K562 (cell line): ENCODE data around the gene MKS1. TPM values are rescaled to one million over a fixed set of nuclear protein-coding genes. Genes with fewer than 3 reads are reported as not detected.

Experiments
- ATAC-seq: fragments of 200-7000 bp; cut with Tn5 transposase; 3 replicates; pipeline ENCODE4 v1.9.1; 2020; ENCODE audit warnings: moderate library complexity
- BruUV-seq: library from RNA; stranded (reverse); fragments of 400-500 nt; replicated peaks from 2 replicates; lab custom pipeline; 2021; lab: Mats Ljungman, UMichigan
- CTCF ChIA-PET: fragments of 300-600 bp; formaldehyde crosslinking; extraction: SDS; loops from one replicate; lab custom pipeline; 2021; ENCODE audit warnings: low intra/inter-chr PET ratio; lab: Yijun Ruan, JAX
- POLR2A ChIA-PET: fragments of 300-600, 350-650 bp; sonication (Branson Sonifier 250); formaldehyde crosslinking; extraction: SDS; loops from one replicate; lab custom pipeline; 2021; ENCODE audit warnings: antibody characterized with exemption, inconsistent platforms; lab: Yijun Ruan, JAX
- DNase-seq, 4 experiments: peaks; one replicate each; pipeline versions ENCODE4 v3.0.0 to v3.0.0-alpha.2; 2011 to 2018; ENCODE audit warnings: low spot score in 3 of 4, mixed read lengths in 3 of 4; ENCODE audit errors: extremely low read depth in 1 of 4
- FAIRE-seq: peaks from 2 replicates; lab custom pipeline; 2011; peaks lifted over from hg19 to GRCh38; lab: Jason Lieb, UNC
- H2AFZ ChIP-seq: 2 replicates; pipeline ENCODE4 v1.6.0; 2011; ENCODE audit warnings: low read depth, low read length, control low read depth, inconsistent platforms
- H3K27ac ChIP-seq: fragments of 200-600 bp; 3 replicates; pipeline ENCODE4 v1.8.0; 2011; ENCODE audit warnings: low read depth, mild to moderate bottlenecking, control low read depth, inconsistent platforms, low read length, moderate library complexity, mixed read lengths; ENCODE audit errors: extremely low read depth
- H3K27me3 ChIP-seq, 2 experiments: fragments of 300-600 bp in 1 of 2; 2 replicates in 1 of 2; 3 replicates in 1 of 2; pipeline versions ENCODE4 v1.6.0 to v1.8.0; 2011; ENCODE audit warnings: inconsistent platforms in 2 of 2, low read length in 2 of 2, mild to moderate bottlenecking in 1 of 2, mixed read lengths in 1 of 2, moderate library complexity in 1 of 2; ENCODE audit not compliant: control insufficient read depth in 2 of 2, insufficient read depth in 2 of 2
- H3K36me3 ChIP-seq: fragments of 300-600 bp; 3 replicates; pipeline ENCODE4 v1.8.0; 2011; ENCODE audit warnings: mild to moderate bottlenecking, low read length, inconsistent platforms; ENCODE audit not compliant: control insufficient read depth, insufficient read depth
- H3K4me1 ChIP-seq, 2 experiments: fragments of 200-600 bp in 1 of 2; replicated peaks in 1 of 2; 2 replicates in 1 of 2; 3 replicates in 1 of 2; pipeline versions ENCODE4 v1.5.1 to v1.8.0; 2011; ENCODE audit warnings: inconsistent platforms in 2 of 2, low read length in 2 of 2, mild to moderate bottlenecking in 1 of 2, mixed read lengths in 1 of 2, moderate library complexity in 1 of 2; ENCODE audit not compliant: control insufficient read depth in 2 of 2, insufficient read depth in 2 of 2
- H3K4me2 ChIP-seq: 2 replicates; pipeline ENCODE4 v1.6.1; 2011; ENCODE audit warnings: low read length, control low read depth, inconsistent platforms, mixed read lengths; ENCODE audit not compliant: insufficient read depth
- H3K4me3 ChIP-seq: fragments of 200-600 bp; sonication (generic), shearing (Covaris generic); 2 replicates; pipeline ENCODE4 v1.5.1; 2016; ENCODE audit warnings: control low read depth, inconsistent platforms
- H3K79me2 ChIP-seq: fragments of 200-600 bp; 3 replicates; pipeline ENCODE4 v1.8.0; 2011; ENCODE audit warnings: low read length, inconsistent platforms; ENCODE audit not compliant: control insufficient read depth, insufficient read depth
- H3K9ac ChIP-seq, 2 experiments: 2 replicates each; pipeline versions ENCODE4 v1.6.0 to v1.6.1; 2011; ENCODE audit warnings: low read depth in 2 of 2, low read length in 2 of 2, control low read depth in 1 of 2, inconsistent platforms in 1 of 2, mild to moderate bottlenecking in 1 of 2, mixed read lengths in 1 of 2; ENCODE audit not compliant: insufficient read depth in 1 of 2
- H3K9me1 ChIP-seq: one replicate; pipeline ENCODE4 v1.6.0; 2011; ENCODE audit warnings: inconsistent platforms, mild to moderate bottlenecking, low read length, moderate library complexity; ENCODE audit not compliant: control insufficient read depth, insufficient read depth
- H3K9me3 ChIP-seq: replicated peaks from 2 replicates; pipeline ENCODE4 v1.5.1; 2011; ENCODE audit warnings: low read depth, low read length, inconsistent platforms; ENCODE audit not compliant: control insufficient read depth, insufficient read depth
- H4K20me1 ChIP-seq: replicated peaks from 2 replicates; pipeline ENCODE4 v1.6.1; 2011; ENCODE audit warnings: low read length, inconsistent platforms, mixed read lengths; ENCODE audit not compliant: control insufficient read depth, insufficient read depth
- BRCA1 ChIP-seq, 2 experiments: fragments of 450-650 bp in 1 of 2; sonication (generic) in 1 of 2; formaldehyde crosslinking in 1 of 2; IDR thresholded peaks; 2 replicates each; pipeline versions ENCODE4 v1.5.0 to v1.6.1; 2017 to 2020; ENCODE audit warnings: mild to moderate bottlenecking in 1 of 2, missing genetic modification reagents in 1 of 2
- JUNB ChIP-seq: fragments of 450-650 bp; formaldehyde crosslinking; conservative IDR thresholded peaks from 2 replicates; pipeline ENCODE4 v1.4.0; 2020; ENCODE audit warnings: mild to moderate bottlenecking
- RUNX1 ChIP-seq: sonication (generic); IDR thresholded peaks from 2 replicates; pipeline ENCODE4 v1.6.1; 2016; ENCODE audit warnings: antibody characterized with exemption, low read depth
- TCFL5 ChIP-seq: fragments of 250-450 bp; sonication (Bioruptor Pico); conservative IDR thresholded peaks from 2 replicates; pipeline ENCODE4 v1.6.1; 2021; ENCODE audit warnings: mild to moderate bottlenecking, moderate library complexity, matching md5 sums
- WGBS: fragments of 100-300 bp; shearing (Covaris generic); methylation state at CpG from one replicate; pipeline ENCODE4 v1.1.6; 2016; ENCODE audit warnings: low coverage, mixed read lengths; ENCODE audit not compliant: insufficient coverage; ENCODE audit errors: missing lambda C conversion rate; 5-methylcytosine and 5-hydroxymethylcytosine counted together
- in situ Hi-C: fragments of 300-500 bp; cut with MboI; formaldehyde crosslinking; loops from 4 replicates; pipeline ENCODE4 v1.15.0; 2018; ENCODE audit warnings: inconsistent platforms, mixed read lengths
- intact Hi-C: fragments of 100-400 bp; cut with micrococcal nuclease; formaldehyde crosslinking; loops from 2 replicates; pipeline ENCODE4 v1.14.2; 2022
- polyA plus RNA-seq, 8 experiments: library from polyadenylated mRNA; depleted of rRNA in 4 of 8; stranded (reverse) in 5 of 8; unstranded in 3 of 8; fragments of >200 nt; fragmentation: Nextera tagmentation in 2 of 8; fragmentation: Illumina TruSeq in 1 of 8; extraction: Ambion mirVana in 2 of 8; extraction: Trizol in 1 of 8; gene quantifications; 2 replicates each; pipeline versions ENCODE4 v1.2.1 to v1.2.3, GENCODE V29; 2011 to 2014; ENCODE audit warnings: inconsistent platforms in 1 of 8, missing spikeins in 1 of 8
- total RNA-seq, 7 experiments: library from RNA; depleted of rRNA in 6 of 7; stranded (reverse); fragments of >200 nt in 6 of 7; fragmentation: Illumina TruSeq in 2 of 7; extraction: Trizol in 2 of 7; gene quantifications; 2 replicates each; pipeline versions ENCODE4 v1.2.1 to v1.2.3, GENCODE V29; 2011 to 2021; ENCODE audit warnings: low replicate concordance in 1 of 7
- TF ChIP-seq, protein P1 (sequence below): fragments of 450-650 bp; IDR thresholded peaks from 2 replicates; pipeline ENCODE4 v1.6.1; 2018; ENCODE audit not compliant: partially characterized antibody

Gene MKS1
- total and polyA plus RNA-seq, 9 of the 15 experiments (the other 6 are each of a cell fraction or from before 2014, with no cell fraction given) = 16.3 to 31.0 (median 25.9) TPM

DNA sequence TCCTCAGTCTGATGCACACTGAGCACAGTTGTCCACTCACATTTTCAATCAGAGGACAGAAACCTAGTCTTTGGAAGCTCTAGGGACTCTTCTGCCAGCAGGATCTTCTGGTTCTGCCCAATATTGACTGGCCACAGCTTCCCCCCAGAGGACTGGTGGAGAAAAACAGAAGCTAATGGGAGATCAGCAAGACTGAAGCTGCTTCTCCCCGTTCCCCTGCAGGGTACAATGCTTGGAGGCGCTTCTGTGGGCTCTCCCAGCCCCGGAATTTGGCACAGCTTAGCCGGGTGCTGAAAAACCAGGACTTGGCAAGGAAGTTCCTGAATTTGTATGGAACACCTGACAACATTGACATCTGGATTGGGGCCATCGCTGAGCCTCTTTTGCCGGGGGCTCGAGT, 16.2 kb downstream of the MKS1 start:
- H3K9me3 ChIP-seq = no peaks in the 10 kb centered on the region
- in situ Hi-C loops = no loop called here
- POLR2A ChIA-PET = interaction anchor here (0.7 to 1.7 kb wide), 2 partner anchors 13 to 415 kb away, joined by 3 to 9 read pairs; no protein-coding TSS in a partner anchor
- TSS peak; percentile 17 for BruUV-seq
- DNase-seq (no peak), ATAC-seq (no peak), FAIRE-seq (no peak)
- 30% methylated on average over 6 of the region's 7 CpGs for WGBS
- intact Hi-C loops = no loop called here
- no peak overlapping the region for H3K9ac ChIP-seq
- H3K27ac ChIP-seq = no peak overlapping the region
- H4K20me1 ChIP-seq = no peaks in the 10 kb centered on the region
- CTCF ChIA-PET = no interaction called here
- peaks cover 0 to 20% of the 10 kb centered on the region in 2 experiments; a peak in 2 of 5 replicates for H3K27me3 ChIP-seq
- no peaks in the 10 kb centered on the region for H3K9me1 ChIP-seq
- H3K79me2 ChIP-seq = no peaks in the 10 kb centered on the region
- TF ChIP-seq TCFL5 (CRISPR knock-in tag) (no peak), JUNB (no peak), RUNX1 (no peak), BRCA1 (IDR thresholded peaks at IDR 0.05) (no peak), BRCA1 (CRISPR knock-in tag; IDR thresholded peaks at IDR 0.05) (no peak)
- TF ChIP-seq, protein P1, sequence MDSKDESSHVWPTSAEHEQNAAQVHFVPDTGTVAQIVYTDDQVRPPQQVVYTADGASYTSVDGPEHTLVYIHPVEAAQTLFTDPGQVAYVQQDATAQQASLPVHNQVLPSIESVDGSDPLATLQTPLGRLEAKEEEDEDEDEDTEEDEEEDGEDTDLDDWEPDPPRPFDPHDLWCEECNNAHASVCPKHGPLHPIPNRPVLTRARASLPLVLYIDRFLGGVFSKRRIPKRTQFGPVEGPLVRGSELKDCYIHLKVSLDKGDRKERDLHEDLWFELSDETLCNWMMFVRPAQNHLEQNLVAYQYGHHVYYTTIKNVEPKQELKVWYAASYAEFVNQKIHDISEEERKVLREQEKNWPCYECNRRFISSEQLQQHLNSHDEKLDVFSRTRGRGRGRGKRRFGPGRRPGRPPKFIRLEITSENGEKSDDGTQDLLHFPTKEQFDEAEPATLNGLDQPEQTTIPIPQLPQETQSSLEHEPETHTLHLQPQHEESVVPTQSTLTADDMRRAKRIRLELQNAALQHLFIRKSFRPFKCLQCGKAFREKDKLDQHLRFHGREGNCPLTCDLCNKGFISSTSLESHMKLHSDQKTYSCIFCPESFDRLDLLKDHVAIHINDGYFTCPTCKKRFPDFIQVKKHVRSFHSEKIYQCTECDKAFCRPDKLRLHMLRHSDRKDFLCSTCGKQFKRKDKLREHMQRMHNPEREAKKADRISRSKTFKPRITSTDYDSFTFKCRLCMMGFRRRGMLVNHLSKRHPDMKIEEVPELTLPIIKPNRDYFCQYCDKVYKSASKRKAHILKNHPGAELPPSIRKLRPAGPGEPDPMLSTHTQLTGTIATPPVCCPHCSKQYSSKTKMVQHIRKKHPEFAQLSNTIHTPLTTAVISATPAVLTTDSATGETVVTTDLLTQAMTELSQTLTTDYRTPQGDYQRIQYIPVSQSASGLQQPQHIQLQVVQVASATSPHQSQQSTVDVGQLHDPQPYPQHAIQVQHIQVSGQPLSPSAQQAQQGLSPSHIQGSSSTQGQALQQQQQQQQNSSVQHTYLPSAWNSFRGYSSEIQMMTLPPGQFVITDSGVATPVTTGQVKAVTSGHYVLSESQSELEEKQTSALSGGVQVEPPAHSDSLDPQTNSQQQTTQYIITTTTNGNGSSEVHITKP = no peak
- no peak overlapping the region for H3K4me3 ChIP-seq
- no peak overlapping the region for H3K4me2 ChIP-seq
- peaks cover 12% of the 10 kb centered on the region; the same call in 1 of the 3 replicates for H3K36me3 ChIP-seq
- no peak overlapping the region for H2AFZ ChIP-seq
- peaks cover 0 to 4% of the 10 kb centered on the region in 2 experiments; a peak in 1 of 5 replicates for H3K4me1 ChIP-seq
